NCI-H2171 (cell line): ENCODE data around the gene SCLY.
"Not testable (repeated sequence)": the region's sequence is repeated elsewhere in the genome, so short reads cannot be mapped to it uniquely, and the experiment has no call there.

Source experiments
- DNase-seq: peaks from one replicate; lab custom pipeline; 2025; lab: John Stamatoyannopoulos, UW

The SCLY gene

GRCh38 chr2:238113611-238114010 lies 52.8 kb downstream of the SCLY start:
- no peak for DNase-seq

- no peak for DNase-seq
These were observed 53.6 kb downstream of the SCLY start for GRCh38 chr2:238114331-238114841.

GRCh38 chr2:238114851-238115660 lies 54.3 kb downstream of the SCLY start:
- no peak for DNase-seq

GRCh38 chr2:238115709-238116108 lies 54.9 kb downstream of the SCLY start:
- not testable (repeated sequence) for DNase-seq

GRCh38 chr2:238116298-238117198 lies 55.7 kb downstream of the SCLY start:
- DNase-seq, result no peak

- DNase-seq, result no peak
These were observed 56.7 kb downstream of the SCLY start for GRCh38 chr2:238117199-238118154.

GRCh38 chr2:238119756-238120462 lies 59.1 kb downstream of the SCLY start:
- DNase-seq, result no peak

- no peak for DNase-seq
These were observed 59.9 kb downstream of the SCLY start for GRCh38 chr2:238120463-238121298.

GRCh38 chr2:238121511-238122286 lies 60.9 kb downstream of the SCLY start:
- no peak for DNase-seq

GRCh38 chr2:238122287-238123217 lies 61.8 kb downstream of the SCLY start:
- no peak for DNase-seq

GRCh38 chr2:238123218-238123971 lies 62.6 kb downstream of the SCLY start:
- no peak for DNase-seq

- DNase-seq, result no peak
These were observed 63.2 kb downstream of the SCLY start for GRCh38 chr2:238123991-238124470.

GRCh38 chr2:238124488-238125126 lies 63.8 kb downstream of the SCLY start:
- DNase-seq, result no peak

- no peak for DNase-seq
These were observed 64.5 kb downstream of the SCLY start for GRCh38 chr2:238125127-238125885.

GRCh38 chr2:238126338-238126737 lies 65.5 kb downstream of the SCLY start:
- DNase-seq, result no peak

GRCh38 chr2:238126775-238127164 lies 66.0 kb downstream of the SCLY start:
- DNase-seq, result no peak
